ENCODE results near the gene SH3D19. TPM values are rescaled to one million over a fixed set of nuclear protein-coding genes. Genes with fewer than 3 reads are reported as not detected.
A peak's percentile ranks its signal among the peaks of the same experiment; 100 is the strongest.

Gene SH3D19
- total and polyA plus RNA-seq, 2 of the 4 experiments (the other 2 are of a cell fraction) = 14.4 to 27.2 TPM

DNA sequence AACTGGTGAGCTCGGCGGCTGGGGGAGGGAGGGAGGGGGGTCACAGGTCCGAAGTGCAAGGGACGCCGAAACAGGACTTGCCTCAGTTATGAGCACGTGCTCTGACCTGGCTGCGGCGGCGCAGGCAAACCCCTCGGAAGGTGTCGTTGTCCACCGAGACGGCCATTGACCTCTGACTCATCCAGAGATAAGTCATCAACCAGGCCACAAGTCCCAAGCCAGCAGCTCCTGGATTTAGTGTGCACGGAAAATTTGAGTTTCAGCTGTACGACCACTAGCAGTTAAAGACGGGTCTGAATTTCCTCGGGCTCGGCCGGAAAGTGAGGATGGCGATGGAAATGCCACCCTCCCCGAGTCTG lies 674 bp downstream of the SH3D19 start:
- H2AK9ac ChIP-seq (replicated peaks; ENCODE audit: low read depth, low read length, poor library complexity) = no peak overlapping the region
- no peak overlapping the region for H2BK5ac ChIP-seq (ENCODE audit: low read depth, low read length, poor library complexity, severe bottlenecking)
- dilution Hi-C loops (cut with HindIII; ENCODE audit: low sequenced_read_pairs, unreplicated experiment) (no loop called here), intact Hi-C loops (cut with micrococcal nuclease) (loop anchor here (10.0 kb wide), 1 partner anchor 150 kb away; no protein-coding TSS in a partner anchor), in situ Hi-C loops (cut with MboI; ENCODE audit: low sequenced_read_pairs) (no loop called here)
- H3K9me3 ChIP-seq (ENCODE audit: control insufficient read depth, insufficient read depth, low read length) = no peaks in the 10 kb centered on the region
- H3K4me1 ChIP-seq (ENCODE audit: control insufficient read depth, insufficient read depth, low read length) = no peaks in the 10 kb centered on the region
- H3K9ac ChIP-seq (ENCODE audit: low read depth, low read length) = peak overlapping the region; percentile 42
- ChIA-PET CTCF (no interaction called here), POLR2A (ENCODE audit: unreplicated experiment) (interaction anchor here (0.6 kb wide), 1 partner anchor 810 kb away, joined by 3 read pairs; no protein-coding TSS in a partner anchor)
- H4K91ac ChIP-seq (ENCODE audit: insufficient read depth, low read depth, low read length) = no peak overlapping the region
- peak overlapping the region; percentile 52; the same call in 1 of the 2 replicates for H3K14ac ChIP-seq (replicated peaks; ENCODE audit: low read depth, low read length)
- H2AFZ ChIP-seq (replicated peaks; ENCODE audit: low read length, poor library complexity) = peak overlapping the region; percentile 81
- peak; percentile 47 for DNase-seq
- no peak; the same call in 1 of the 2 replicates for ATAC-seq (ENCODE audit: low read depth)
- H2BK120ac ChIP-seq (ENCODE audit: low read depth, low read length) = no peak overlapping the region
- H2AK5ac ChIP-seq (ENCODE audit: low read depth, low read length) = no peak overlapping the region; the same call in 1 of the 2 replicates
- BruUV-seq (replicated peaks) = no TSS peak
- H3K4ac ChIP-seq (ENCODE audit: low read depth, low read length) = no peak overlapping the region
- H3K27ac ChIP-seq (ENCODE audit: insufficient read depth, low read length) = no peak overlapping the region
- H4K20me1 ChIP-seq (ENCODE audit: insufficient read depth, low read length) = no peaks in the 10 kb centered on the region
- H4K5ac ChIP-seq (ENCODE audit: low read depth, low read length) = no peak overlapping the region; the same call in 1 of the 2 replicates
- H3K9me1 ChIP-seq (ENCODE audit: insufficient read depth, low read length) = no peaks in the 10 kb centered on the region
- H3K79me1 ChIP-seq (ENCODE audit: low read depth in 1 of 2, low read length in 2 of 2) = 0 out of 4 replicates have a peak, but pooled peaks cover 0 to 3% of the 10 kb centered on the region in 2 experiments
- 0 out of 4 replicates have a peak overlapping the region, but pooled peaks of 1 of the 2 experiments have one; percentile 32 for H4K8ac ChIP-seq (ENCODE audit: low read depth in 2 of 2, low read length in 2 of 2)
- no peak overlapping the region for H3K56ac ChIP-seq (ENCODE audit: extremely low read depth, insufficient read depth, low read length)
- peak overlapping the region; percentile 82 for H3K4me2 ChIP-seq (ENCODE audit: low read depth, low read length)
- WGBS, 2 experiments (ENCODE audit: extremely low coverage in 2 of 2, insufficient read length in 1 of 2) = 0% methylated on average over 8 of the region's 21 CpGs; no CpG with 5 or more reads in 1 of the 2 experiments
- H3K4me3 ChIP-seq (ENCODE audit: insufficient read depth, low read depth, low read length) = peak overlapping the region; percentile 53
- H2BK15ac ChIP-seq (ENCODE audit: low read depth, low read length) = no peak overlapping the region
- H3K18ac ChIP-seq (ENCODE audit: low read depth, low read length) = no peak overlapping the region
- TF ChIP-seq, protein P1, sequence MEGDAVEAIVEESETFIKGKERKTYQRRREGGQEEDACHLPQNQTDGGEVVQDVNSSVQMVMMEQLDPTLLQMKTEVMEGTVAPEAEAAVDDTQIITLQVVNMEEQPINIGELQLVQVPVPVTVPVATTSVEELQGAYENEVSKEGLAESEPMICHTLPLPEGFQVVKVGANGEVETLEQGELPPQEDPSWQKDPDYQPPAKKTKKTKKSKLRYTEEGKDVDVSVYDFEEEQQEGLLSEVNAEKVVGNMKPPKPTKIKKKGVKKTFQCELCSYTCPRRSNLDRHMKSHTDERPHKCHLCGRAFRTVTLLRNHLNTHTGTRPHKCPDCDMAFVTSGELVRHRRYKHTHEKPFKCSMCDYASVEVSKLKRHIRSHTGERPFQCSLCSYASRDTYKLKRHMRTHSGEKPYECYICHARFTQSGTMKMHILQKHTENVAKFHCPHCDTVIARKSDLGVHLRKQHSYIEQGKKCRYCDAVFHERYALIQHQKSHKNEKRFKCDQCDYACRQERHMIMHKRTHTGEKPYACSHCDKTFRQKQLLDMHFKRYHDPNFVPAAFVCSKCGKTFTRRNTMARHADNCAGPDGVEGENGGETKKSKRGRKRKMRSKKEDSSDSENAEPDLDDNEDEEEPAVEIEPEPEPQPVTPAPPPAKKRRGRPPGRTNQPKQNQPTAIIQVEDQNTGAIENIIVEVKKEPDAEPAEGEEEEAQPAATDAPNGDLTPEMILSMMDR (conservative IDR thresholded peaks at IDR 0.05; ENCODE audit: low read depth, low read length) = no peak
- TF ChIP-seq, protein P2, sequence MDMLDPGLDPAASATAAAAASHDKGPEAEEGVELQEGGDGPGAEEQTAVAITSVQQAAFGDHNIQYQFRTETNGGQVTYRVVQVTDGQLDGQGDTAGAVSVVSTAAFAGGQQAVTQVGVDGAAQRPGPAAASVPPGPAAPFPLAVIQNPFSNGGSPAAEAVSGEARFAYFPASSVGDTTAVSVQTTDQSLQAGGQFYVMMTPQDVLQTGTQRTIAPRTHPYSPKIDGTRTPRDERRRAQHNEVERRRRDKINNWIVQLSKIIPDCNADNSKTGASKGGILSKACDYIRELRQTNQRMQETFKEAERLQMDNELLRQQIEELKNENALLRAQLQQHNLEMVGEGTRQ (IDR thresholded peaks at IDR 0.05; ENCODE audit: low read depth, low read length) = no peak; the same call in 1 of the 2 replicates
- 0 out of 2 replicates have a peak, but pooled peaks have one; percentile 38 for TF ChIP-seq BHLHE40 (IDR thresholded peaks at IDR 0.05; ENCODE audit: low read depth, low read length)
- no peak for TF ChIP-seq FOS (IDR thresholded peaks at IDR 0.05; ENCODE audit: low read depth, low read length)
- no peak for TF ChIP-seq CHD1 (IDR thresholded peaks at IDR 0.05; ENCODE audit: low read depth, low read length)
- no peak for TF ChIP-seq RCOR1 (IDR thresholded peaks at IDR 0.05; ENCODE audit: insufficient replicate concordance, low read length)
- TF ChIP-seq MAFK (IDR thresholded peaks at IDR 0.05; ENCODE audit: low read depth, low read length) = no peak
- H3K36me3 ChIP-seq (ENCODE audit: control insufficient read depth, insufficient read depth, low read length) = no peaks in the 10 kb centered on the region
- 0 out of 2 replicates have a peak overlapping the region, but pooled peaks have one; percentile 11 for H3K23ac ChIP-seq (ENCODE audit: low read depth, low read length)
- H3K27me3 ChIP-seq (ENCODE audit: control insufficient read depth, insufficient read depth, low read length) = no peaks in the 10 kb centered on the region; the same call in 1 of the 2 replicates
- H2BK20ac ChIP-seq (ENCODE audit: low read depth, low read length) = no peak overlapping the region
